Adrenal gland (tissue), 5 donors: Measurements from ENCODE around the gene PSMB4.
"Not testable (repeated sequence)": the region's sequence is repeated elsewhere in the genome, so short reads cannot be mapped to it uniquely, and the experiment has no call there.

Experiments
- POLR2A ChIP-seq, 2 donors: fragments of 450-650 bp; IDR thresholded peaks; one replicate each; pipeline ENCODE4 v1.6.1; 2017; ENCODE audit warnings: antibody characterized with exemption in 2 of 2, mild to moderate bottlenecking in 2 of 2, moderate library complexity in 1 of 2
- TF ChIP-seq, protein P1 (sequence below), 6 experiments: fragments of 450-650 bp in 4 of 6; fragments of 200-600 bp in 2 of 6; sonication (generic) in 1 of 6; IDR thresholded peaks; 1 replicate in 5 of 6; 2 replicates in 1 of 6; pipeline versions ENCODE4 v1.5.1 to v1.8.0; 2016 to 2021; ENCODE audit warnings: antibody characterized with exemption in 6 of 6, mild to moderate bottlenecking in 2 of 6, moderate library complexity in 1 of 6
- donor health status: DM: no; HTN: no; CAD: no.

DNA sequence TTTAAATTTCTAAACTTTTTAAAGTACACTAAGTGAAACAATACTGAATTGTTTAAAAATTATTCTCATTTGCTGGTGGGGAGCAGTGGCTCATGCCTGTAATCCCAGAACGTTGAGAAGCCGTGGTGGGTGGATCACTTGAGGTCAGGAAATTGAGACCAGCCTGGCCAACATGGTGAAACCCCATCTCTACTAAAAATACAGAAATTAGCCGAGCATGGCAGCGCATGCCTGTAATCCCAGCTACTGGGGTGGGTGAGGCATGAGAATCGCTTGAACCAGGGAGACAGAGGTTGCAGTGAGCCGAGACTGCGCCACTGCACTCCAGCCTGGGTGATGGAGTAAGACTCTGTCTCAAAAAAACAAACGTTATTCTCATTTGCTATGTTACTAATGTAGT is 38.0 kb downstream of the PSMB4 start:
- TF ChIP-seq, protein P1, sequence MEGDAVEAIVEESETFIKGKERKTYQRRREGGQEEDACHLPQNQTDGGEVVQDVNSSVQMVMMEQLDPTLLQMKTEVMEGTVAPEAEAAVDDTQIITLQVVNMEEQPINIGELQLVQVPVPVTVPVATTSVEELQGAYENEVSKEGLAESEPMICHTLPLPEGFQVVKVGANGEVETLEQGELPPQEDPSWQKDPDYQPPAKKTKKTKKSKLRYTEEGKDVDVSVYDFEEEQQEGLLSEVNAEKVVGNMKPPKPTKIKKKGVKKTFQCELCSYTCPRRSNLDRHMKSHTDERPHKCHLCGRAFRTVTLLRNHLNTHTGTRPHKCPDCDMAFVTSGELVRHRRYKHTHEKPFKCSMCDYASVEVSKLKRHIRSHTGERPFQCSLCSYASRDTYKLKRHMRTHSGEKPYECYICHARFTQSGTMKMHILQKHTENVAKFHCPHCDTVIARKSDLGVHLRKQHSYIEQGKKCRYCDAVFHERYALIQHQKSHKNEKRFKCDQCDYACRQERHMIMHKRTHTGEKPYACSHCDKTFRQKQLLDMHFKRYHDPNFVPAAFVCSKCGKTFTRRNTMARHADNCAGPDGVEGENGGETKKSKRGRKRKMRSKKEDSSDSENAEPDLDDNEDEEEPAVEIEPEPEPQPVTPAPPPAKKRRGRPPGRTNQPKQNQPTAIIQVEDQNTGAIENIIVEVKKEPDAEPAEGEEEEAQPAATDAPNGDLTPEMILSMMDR (IDR thresholded peaks at IDR 0.05) = not testable (repeated sequence)
- TF ChIP-seq POLR2A (IDR thresholded peaks at IDR 0.05) = not testable (repeated sequence)
